ENCODE data around the gene SHISA8. TPM values are rescaled to one million over a fixed set of nuclear protein-coding genes. Genes with fewer than 3 reads are reported as not detected.

The SHISA8 gene
- total and polyA plus RNA-seq, 8 donors: 0.15 TPM; not detected in 7

DNA sequence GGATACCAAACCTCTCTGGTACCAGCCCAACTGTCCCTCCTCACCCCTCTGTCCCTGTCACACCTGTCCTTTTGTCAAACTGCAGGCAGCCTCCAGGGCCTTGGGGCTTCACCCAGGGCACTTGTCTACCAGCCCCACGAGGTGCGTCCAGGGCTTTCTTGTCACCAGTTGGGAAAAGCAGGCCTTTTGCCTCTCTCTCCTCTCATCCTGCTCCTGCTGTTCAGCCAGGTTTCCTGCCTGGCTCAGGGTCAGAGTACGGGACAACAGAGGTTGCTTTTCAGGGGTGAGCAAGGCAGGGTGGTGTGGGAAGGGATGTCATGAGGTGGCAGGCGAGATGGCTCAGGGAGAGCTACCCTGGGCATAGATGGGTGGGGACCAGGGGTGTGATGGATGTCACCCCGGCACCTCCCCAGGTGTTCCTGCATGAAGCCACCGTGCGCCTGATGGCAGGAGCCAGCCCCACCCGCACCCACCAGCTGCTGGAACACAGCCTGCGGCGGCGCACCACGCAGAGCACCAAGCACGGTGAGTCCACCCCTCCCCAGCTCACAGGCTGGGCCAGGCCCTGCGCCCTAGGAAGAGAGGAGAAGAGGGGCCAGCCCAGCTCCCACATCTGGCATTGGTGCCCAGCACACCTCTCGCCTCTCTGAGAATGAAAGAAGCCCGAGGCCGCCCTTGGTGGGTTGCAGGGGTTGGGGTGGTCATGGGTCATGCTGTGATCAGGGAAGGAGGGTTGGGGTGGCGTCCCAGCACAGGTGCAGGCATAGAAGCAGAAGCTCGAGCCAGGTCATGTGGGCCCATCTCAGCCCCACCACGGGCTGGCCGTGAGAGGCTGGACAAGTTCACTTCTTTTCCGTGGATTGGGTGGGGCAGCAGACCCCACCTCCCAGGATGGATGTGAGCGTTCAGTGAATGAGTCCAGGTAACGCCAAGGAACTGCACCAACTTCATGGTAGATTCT, 10.1 kb downstream of the SHISA8 start:
- DNase-seq: no peak
- H3K4me1 ChIP-seq: peaks cover 3 to 42% (median 26%) of the 10 kb centered on the region in 4 donors
- no peak overlapping the region for H3K4me3 ChIP-seq
- TF ChIP-seq EP300 (IDR thresholded peaks at IDR 0.05) (no peak), POLR2A (IDR thresholded peaks at IDR 0.05) (no peak), POLR2AphosphoS5 (IDR thresholded peaks at IDR 0.05) (no peak)
- TF ChIP-seq, protein P1, sequence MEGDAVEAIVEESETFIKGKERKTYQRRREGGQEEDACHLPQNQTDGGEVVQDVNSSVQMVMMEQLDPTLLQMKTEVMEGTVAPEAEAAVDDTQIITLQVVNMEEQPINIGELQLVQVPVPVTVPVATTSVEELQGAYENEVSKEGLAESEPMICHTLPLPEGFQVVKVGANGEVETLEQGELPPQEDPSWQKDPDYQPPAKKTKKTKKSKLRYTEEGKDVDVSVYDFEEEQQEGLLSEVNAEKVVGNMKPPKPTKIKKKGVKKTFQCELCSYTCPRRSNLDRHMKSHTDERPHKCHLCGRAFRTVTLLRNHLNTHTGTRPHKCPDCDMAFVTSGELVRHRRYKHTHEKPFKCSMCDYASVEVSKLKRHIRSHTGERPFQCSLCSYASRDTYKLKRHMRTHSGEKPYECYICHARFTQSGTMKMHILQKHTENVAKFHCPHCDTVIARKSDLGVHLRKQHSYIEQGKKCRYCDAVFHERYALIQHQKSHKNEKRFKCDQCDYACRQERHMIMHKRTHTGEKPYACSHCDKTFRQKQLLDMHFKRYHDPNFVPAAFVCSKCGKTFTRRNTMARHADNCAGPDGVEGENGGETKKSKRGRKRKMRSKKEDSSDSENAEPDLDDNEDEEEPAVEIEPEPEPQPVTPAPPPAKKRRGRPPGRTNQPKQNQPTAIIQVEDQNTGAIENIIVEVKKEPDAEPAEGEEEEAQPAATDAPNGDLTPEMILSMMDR (IDR thresholded peaks at IDR 0.05): no peak
- 90 to 95% (median 93%) methylated on average over 17 to 24 of the region's 24 CpGs for WGBS, 5 donors
- no peak overlapping the region for H3K27ac ChIP-seq
- intact Hi-C loops (cut with DNase I; ENCODE audit: low total_unique reads): no loop called here
- peaks cover 37 to 83% (median 80%) of the 10 kb centered on the region in 4 donors for H3K36me3 ChIP-seq
- peaks cover 0 to 11% (median 4%) of the 10 kb centered on the region in 3 donors for H3K27me3 ChIP-seq
- H3K9me3 ChIP-seq: no peaks in the 10 kb centered on the region

- intact Hi-C loops (cut with DNase I; ENCODE audit: low total_unique reads): no loop called here
Observed at GRCh38 chr22:41902932-41903421, 11.9 kb downstream of the SHISA8 start.

GRCh38 chr22:41902016-41902415, 12.9 kb downstream of the SHISA8 start:
- Histone ChIP-seq H3K9me3 (no peaks in the 10 kb centered on the region), H3K27me3 (no peaks in the 10 kb centered on the region), H3K4me3 (no peak overlapping the region), H3K36me3 (peaks cover 64 to 100% (median 99%) of the 10 kb centered on the region in 4 donors), H3K4me1 (peaks cover 0 to 22% (median 16%) of the 10 kb centered on the region in 4 donors), H3K27ac (peak overlapping the region in 3 of 5 donors; percentile 59 to 68 (median 62))
- 89 to 96% (median 93%) methylated on average over 7 of the region's 7 CpGs for WGBS, 5 donors
- no peak for DNase-seq
- intact Hi-C loops (cut with DNase I; ENCODE audit: low total_unique reads): no loop called here
- TF ChIP-seq, protein P1 (IDR thresholded peaks at IDR 0.05): no peak
- TF ChIP-seq POLR2A (IDR thresholded peaks at IDR 0.05) (no peak), EP300 (IDR thresholded peaks at IDR 0.05) (no peak), POLR2AphosphoS5 (IDR thresholded peaks at IDR 0.05) (no peak)

More at GRCh38 chr22:41902932-41903421, 11.9 kb downstream of the SHISA8 start:
- DNase-seq: peak in 1 of 2 donors; percentile 96
- no peaks in the 10 kb centered on the region for H3K27me3 ChIP-seq
- WGBS, 5 donors: 38 to 72% (median 55%) methylated on average over 5 to 15 of the region's 15 CpGs
- H3K4me1 ChIP-seq: peaks cover 0 to 24% (median 16%) of the 10 kb centered on the region in 4 donors
- no peaks in the 10 kb centered on the region for H3K9me3 ChIP-seq
- H3K4me3 ChIP-seq: no peak overlapping the region
- TF ChIP-seq, protein P1 (IDR thresholded peaks at IDR 0.05): no peak
- TF ChIP-seq POLR2A (IDR thresholded peaks at IDR 0.05) (no peak), POLR2AphosphoS5 (IDR thresholded peaks at IDR 0.05) (peak in 2 of 3 donors; percentile 48 to 54), EP300 (IDR thresholded peaks at IDR 0.05) (no peak)
- peaks cover 55 to 100% (median 98%) of the 10 kb centered on the region in 4 donors for H3K36me3 ChIP-seq
- peak overlapping the region; percentile 56 to 79 (median 62) for H3K27ac ChIP-seq

GRCh38 chr22:41900652-41901312, 14.1 kb downstream of the SHISA8 start:
- TF ChIP-seq POLR2A (IDR thresholded peaks at IDR 0.05) (no peak), EP300 (IDR thresholded peaks at IDR 0.05) (no peak), POLR2AphosphoS5 (IDR thresholded peaks at IDR 0.05) (no peak)
- TF ChIP-seq, protein P1 (IDR thresholded peaks at IDR 0.05): no peak
- H3K27ac ChIP-seq: no peak overlapping the region
- H3K36me3 ChIP-seq: peaks cover 76 to 100% (median 100%) of the 10 kb centered on the region in 4 donors
- peaks cover 0 to 22% (median 16%) of the 10 kb centered on the region in 4 donors for H3K4me1 ChIP-seq
- H3K9me3 ChIP-seq: no peaks in the 10 kb centered on the region
- WGBS, 5 donors: 91 to 98% (median 94%) methylated on average over 6 to 8 of the region's 8 CpGs
- H3K27me3 ChIP-seq: no peaks in the 10 kb centered on the region
- no peak overlapping the region for H3K4me3 ChIP-seq
- intact Hi-C loops (cut with DNase I; ENCODE audit: low total_unique reads): no loop called here
- no peak for DNase-seq

Measured in stomach (tissue), 9 donors.